ENCODE measurements around the gene BIRC6.
A peak's percentile ranks its signal among the peaks of the same experiment; 100 is the strongest.
"Not testable (repeated sequence)": the region's sequence is repeated elsewhere in the genome, so short reads cannot be mapped to it uniquely, and the experiment has no call there.

BIRC6 gene, protein sequence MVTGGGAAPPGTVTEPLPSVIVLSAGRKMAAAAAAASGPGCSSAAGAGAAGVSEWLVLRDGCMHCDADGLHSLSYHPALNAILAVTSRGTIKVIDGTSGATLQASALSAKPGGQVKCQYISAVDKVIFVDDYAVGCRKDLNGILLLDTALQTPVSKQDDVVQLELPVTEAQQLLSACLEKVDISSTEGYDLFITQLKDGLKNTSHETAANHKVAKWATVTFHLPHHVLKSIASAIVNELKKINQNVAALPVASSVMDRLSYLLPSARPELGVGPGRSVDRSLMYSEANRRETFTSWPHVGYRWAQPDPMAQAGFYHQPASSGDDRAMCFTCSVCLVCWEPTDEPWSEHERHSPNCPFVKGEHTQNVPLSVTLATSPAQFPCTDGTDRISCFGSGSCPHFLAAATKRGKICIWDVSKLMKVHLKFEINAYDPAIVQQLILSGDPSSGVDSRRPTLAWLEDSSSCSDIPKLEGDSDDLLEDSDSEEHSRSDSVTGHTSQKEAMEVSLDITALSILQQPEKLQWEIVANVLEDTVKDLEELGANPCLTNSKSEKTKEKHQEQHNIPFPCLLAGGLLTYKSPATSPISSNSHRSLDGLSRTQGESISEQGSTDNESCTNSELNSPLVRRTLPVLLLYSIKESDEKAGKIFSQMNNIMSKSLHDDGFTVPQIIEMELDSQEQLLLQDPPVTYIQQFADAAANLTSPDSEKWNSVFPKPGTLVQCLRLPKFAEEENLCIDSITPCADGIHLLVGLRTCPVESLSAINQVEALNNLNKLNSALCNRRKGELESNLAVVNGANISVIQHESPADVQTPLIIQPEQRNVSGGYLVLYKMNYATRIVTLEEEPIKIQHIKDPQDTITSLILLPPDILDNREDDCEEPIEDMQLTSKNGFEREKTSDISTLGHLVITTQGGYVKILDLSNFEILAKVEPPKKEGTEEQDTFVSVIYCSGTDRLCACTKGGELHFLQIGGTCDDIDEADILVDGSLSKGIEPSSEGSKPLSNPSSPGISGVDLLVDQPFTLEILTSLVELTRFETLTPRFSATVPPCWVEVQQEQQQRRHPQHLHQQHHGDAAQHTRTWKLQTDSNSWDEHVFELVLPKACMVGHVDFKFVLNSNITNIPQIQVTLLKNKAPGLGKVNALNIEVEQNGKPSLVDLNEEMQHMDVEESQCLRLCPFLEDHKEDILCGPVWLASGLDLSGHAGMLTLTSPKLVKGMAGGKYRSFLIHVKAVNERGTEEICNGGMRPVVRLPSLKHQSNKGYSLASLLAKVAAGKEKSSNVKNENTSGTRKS (N-terminal part only)

DNA sequence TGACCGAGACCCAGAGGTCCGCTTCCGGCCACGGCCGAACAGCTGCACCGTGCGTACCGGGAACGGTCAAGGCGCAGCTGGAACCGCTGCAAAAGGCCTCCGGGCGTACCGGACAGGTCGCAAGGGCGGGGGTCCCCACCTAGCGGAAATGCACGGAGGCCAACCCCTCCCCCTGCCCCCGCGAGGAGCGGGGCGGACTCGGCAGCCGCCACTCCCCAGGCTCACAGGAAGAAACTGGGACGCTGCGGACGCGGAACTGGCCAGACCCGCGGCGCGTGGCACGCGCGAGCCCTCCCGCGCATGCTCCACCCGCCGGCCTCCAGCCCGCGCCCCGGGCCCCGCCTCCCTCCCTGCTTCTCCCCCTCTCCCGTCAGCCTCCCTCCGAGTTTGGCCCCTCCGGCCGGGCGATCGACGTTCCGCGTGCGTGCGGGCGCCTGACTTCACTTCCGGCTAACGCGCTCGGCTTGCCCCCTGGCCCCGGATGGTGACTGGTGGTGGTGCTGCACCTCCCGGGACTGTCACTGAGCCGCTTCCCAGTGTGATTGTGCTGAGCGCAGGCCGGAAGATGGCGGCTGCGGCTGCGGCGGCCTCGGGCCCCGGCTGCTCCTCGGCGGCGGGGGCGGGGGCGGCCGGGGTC lies at the start of gene BIRC6:
BIRC6 (plus strand) TSS at position 343 of the 637 bp plus-strand sequence; CDS start at position 482, 139 bp downstream.
- ChIA-PET POLR2A (interaction anchor here (1.0 kb wide), 1 partner anchor 13 kb away, joined by 3 read pairs; no protein-coding TSS in a partner anchor), CTCF (interaction anchor here (0.8 kb wide), 1 partner anchor 74 kb away, joined by 3 read pairs; no protein-coding TSS in a partner anchor)
- TF ChIP-seq CTCF (IDR thresholded peaks at IDR 0.05; ENCODE audit: control extremely low read depth, extremely low read depth, low read depth, missing control alignments) = no peak
- DNase-seq (ENCODE audit: extremely low spot score) = peak; percentile 99

- POLR2A ChIA-PET = no interaction called here
- no peak for DNase-seq (ENCODE audit: extremely low spot score)
- TF ChIP-seq CTCF (IDR thresholded peaks at IDR 0.05; ENCODE audit: control extremely low read depth, extremely low read depth, low read depth, missing control alignments) = no peak
- CTCF ChIA-PET = interaction anchor here (2.1 kb wide), 1 partner anchor 10 kb away, joined by 6 read pairs; no protein-coding TSS in a partner anchor
Observed at GRCh38 chr2:32310577-32310976, 46.2 kb upstream of the BIRC6 start.

- no peak for DNase-seq (ENCODE audit: extremely low spot score)
- no peak for TF ChIP-seq CTCF (IDR thresholded peaks at IDR 0.05; ENCODE audit: control extremely low read depth, extremely low read depth, low read depth, missing control alignments)
- ChIA-PET CTCF (interaction anchor here (1.1 to 1.2 kb wide), 3 partner anchors 9 to 34 kb away, joined by 3 to 4 read pairs (median 3); no protein-coding TSS in a partner anchor), POLR2A (no interaction called here)
Observed at GRCh38 chr2:32314886-32315285, 41.9 kb upstream of the BIRC6 start.

GRCh38 chr2:32328679-32329078 lies 28.1 kb upstream of the BIRC6 start:
- POLR2A ChIA-PET, CTCF ChIA-PET: not testable (repeated sequence)

GRCh38 chr2:32329180-32329980 lies 27.4 kb upstream of the BIRC6 start:
- POLR2A ChIA-PET = interaction anchor here (0.7 kb wide), 1 partner anchor 1908 kb away, joined by 3 read pairs; no protein-coding TSS in a partner anchor
- DNase-seq (ENCODE audit: extremely low spot score); CTCF ChIA-PET: not testable (repeated sequence)

More at GRCh38 chr2:32328679-32329078, 28.1 kb upstream of the BIRC6 start:
- not testable (repeated sequence) for DNase-seq (ENCODE audit: extremely low spot score)

DNA sequence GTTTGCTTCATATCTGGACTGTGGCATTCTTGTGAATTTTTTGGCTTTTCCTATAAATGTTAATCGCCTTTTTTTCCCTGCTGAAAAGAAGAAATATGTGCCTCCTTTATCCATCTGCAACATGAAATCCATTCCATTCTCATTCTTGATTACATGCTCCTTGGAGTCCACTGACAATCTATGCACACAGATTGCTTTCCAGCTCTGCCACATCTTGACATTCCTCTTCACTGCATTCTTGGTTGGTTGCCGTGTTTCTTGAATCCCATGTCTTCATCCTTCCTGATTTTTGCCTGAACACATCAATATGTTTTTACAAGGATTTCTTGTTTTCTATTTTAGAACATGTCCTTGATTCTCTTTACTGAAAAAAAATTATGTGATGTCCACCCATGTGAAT lies 26.7 kb upstream of the BIRC6 start:
- TF ChIP-seq CTCF (IDR thresholded peaks at IDR 0.05; ENCODE audit: control extremely low read depth, extremely low read depth, low read depth, missing control alignments) = no peak
- DNase-seq (ENCODE audit: extremely low spot score) = no peak
- POLR2A ChIA-PET = interaction anchor here (0.7 kb wide), 1 partner anchor 1908 kb away, joined by 3 read pairs; no protein-coding TSS in a partner anchor
- CTCF ChIA-PET = no interaction called here
